GM08714 (cell line): ENCODE data around the gene OTUD4.

Experiments
- H3K4me3 ChIP-seq: fragments of 200-500 bp; sonication (Bioruptor generic); 2 replicates; pipeline ENCODE4 v1.5.1; 2014; ENCODE audit warnings: mild to moderate bottlenecking, low read length, inconsistent platforms
- ZNF274 ChIP-seq: IDR thresholded peaks from 2 replicates; pipeline ENCODE4 v1.6.1; 2012; ENCODE audit warnings: mild to moderate bottlenecking, low read depth, low read length

The OTUD4 gene

GRCh38 chr4:145108128-145108527 lies 72.3 kb downstream of the OTUD4 start:
- H3K4me3 ChIP-seq = no peak overlapping the region
- TF ChIP-seq ZNF274 = no peak

- TF ChIP-seq ZNF274 = no peak
- no peak overlapping the region for H3K4me3 ChIP-seq
Measured at GRCh38 chr4:145107126-145107525, 73.3 kb downstream of the OTUD4 start.

GRCh38 chr4:145103496-145103895 lies 76.9 kb downstream of the OTUD4 start:
- TF ChIP-seq ZNF274 = no peak

GRCh38 chr4:145102619-145103018 lies 77.8 kb downstream of the OTUD4 start:
- H3K4me3 ChIP-seq = no peak overlapping the region
- no peak for TF ChIP-seq ZNF274

More at GRCh38 chr4:145103496-145103895, 76.9 kb downstream of the OTUD4 start:
- no peak overlapping the region for H3K4me3 ChIP-seq

GRCh38 chr4:145101091-145101490 lies 79.3 kb downstream of the OTUD4 start:
- TF ChIP-seq ZNF274 = no peak
- H3K4me3 ChIP-seq = no peak overlapping the region

- TF ChIP-seq ZNF274 = no peak
Measured at GRCh38 chr4:145099653-145100052, 80.7 kb downstream of the OTUD4 start.

GRCh38 chr4:145098675-145099037 lies 81.7 kb downstream of the OTUD4 start:
- peak overlapping the region; percentile 72 for H3K4me3 ChIP-seq
- TF ChIP-seq ZNF274 = no peak

More at GRCh38 chr4:145099653-145100052, 80.7 kb downstream of the OTUD4 start:
- H3K4me3 ChIP-seq = peak overlapping the region; percentile 72; the same call in 1 of the 2 replicates

- TF ChIP-seq ZNF274 = no peak
- peak within 1 kb of the TSS; percentile 72 for H3K4me3 ChIP-seq
Measured at GRCh38 chr4:145097821-145098674, 82.3 kb downstream of the OTUD4 start, which contains the start of the genes ABCE1 and ANAPC10. Gene ABCE1 (plus strand): TSS chr4:145098311. CDS start chr4:145104413, 6,102 bp downstream. Gene ANAPC10 (minus strand): TSS chr4:145098196. CDS start chr4:145096099, 2,097 bp downstream.

- no peak for TF ChIP-seq ZNF274
- peak overlapping the region; percentile 72 for H3K4me3 ChIP-seq
Measured at GRCh38 chr4:145097331-145097820, 83.0 kb downstream of the OTUD4 start.

- no peak overlapping the region for H3K4me3 ChIP-seq
- TF ChIP-seq ZNF274 = no peak
Measured at GRCh38 chr4:145093638-145094037, 86.8 kb downstream of the OTUD4 start.

GRCh38 chr4:145090380-145090779 lies 90.0 kb downstream of the OTUD4 start:
- no peak for TF ChIP-seq ZNF274
- H3K4me3 ChIP-seq = no peak overlapping the region

GRCh38 chr4:145083891-145084605 lies 96.3 kb downstream of the OTUD4 start:
- no peak overlapping the region for H3K4me3 ChIP-seq
- TF ChIP-seq ZNF274 = no peak
